OCI-LY7 (cell line): ENCODE data around the gene RHOG. TPM values are rescaled to one million over a fixed set of nuclear protein-coding genes. Genes with fewer than 3 reads are reported as not detected.

Source experiments
- BruUV-seq: library from RNA; stranded (reverse); fragments of 400-500 nt; replicated peaks from 2 replicates; lab custom pipeline; 2021; lab: Mats Ljungman, UMichigan
- CTCF ChIA-PET: fragments of 300-600 bp; sonication (Branson Sonifier 250); formaldehyde crosslinking; loops from one replicate; lab custom pipeline; 2022; ENCODE audit warnings: antibody characterized with exemption; ENCODE audit not compliant: unreplicated experiment; lab: Charles Lee
- POLR2A ChIA-PET: fragments of 300-600 bp; sonication (Branson Sonifier 250); formaldehyde crosslinking; loops from one replicate; lab custom pipeline; 2022; ENCODE audit warnings: antibody characterized with exemption; lab: Charles Lee
- DNase-seq: peaks from one replicate; pipeline ENCODE4 v3.0.0-alpha.2; 2015; ENCODE audit warnings: low spot score
- H2AFZ ChIP-seq: fragments of 200-600 bp; sonication (generic), shearing (Covaris generic); 2 replicates; pipeline ENCODE4 v1.6.1; 2014; ENCODE audit warnings: mild to moderate bottlenecking, antibody characterized with exemption, low read length, moderate library complexity
- H3K27ac ChIP-seq: fragments of 200-600 bp; sonication (generic); 2 replicates; pipeline ENCODE4 v1.5.1; 2014; ENCODE audit warnings: mixed run types, low read depth, mild to moderate bottlenecking, moderate library complexity, low read length, inconsistent platforms; ENCODE audit not compliant: poor library complexity, severe bottlenecking
- H3K36me3 ChIP-seq: fragments of 200-600 bp; sonication (generic); 2 replicates; pipeline ENCODE4 v1.6.1; 2014; ENCODE audit warnings: mild to moderate bottlenecking, antibody characterized with exemption, low read length, moderate library complexity, mixed read lengths; ENCODE audit not compliant: insufficient read depth
- H3K4me1 ChIP-seq: fragments of 200-600 bp; sonication (generic); 2 replicates; pipeline ENCODE4 v1.5.1; 2014; ENCODE audit warnings: mild to moderate bottlenecking, low read length; ENCODE audit not compliant: insufficient read depth, poor library complexity, severe bottlenecking
- H3K4me2 ChIP-seq: fragments of 200-600 bp; sonication (generic); 2 replicates; pipeline ENCODE4 v1.6.1; 2014; ENCODE audit warnings: mild to moderate bottlenecking, low read length
- H3K4me3 ChIP-seq: fragments of 200-600 bp; sonication (generic); 2 replicates; pipeline ENCODE4 v1.5.1; 2014; ENCODE audit warnings: mild to moderate bottlenecking, low read depth, low read length; ENCODE audit not compliant: poor library complexity, severe bottlenecking
- H3K79me2 ChIP-seq: fragments of 200-600 bp; sonication (generic); 2 replicates; pipeline ENCODE4 v1.6.1; 2016; ENCODE audit warnings: low read depth, mild to moderate bottlenecking, low read length, moderate library complexity, mixed read lengths; ENCODE audit not compliant: insufficient read depth
- H3K9me2 ChIP-seq: fragments of 200-600 bp; sonication (generic); 2 replicates; pipeline ENCODE4 v1.6.1; 2016; ENCODE audit warnings: mild to moderate bottlenecking, low read length, mixed read lengths; ENCODE audit not compliant: insufficient read depth
- H3K9me3 ChIP-seq: fragments of 200-600 bp; sonication (generic); 2 replicates; pipeline ENCODE4 v1.6.1; 2014; ENCODE audit warnings: mild to moderate bottlenecking, mixed run types, low read length, mixed read lengths
- H4K20me1 ChIP-seq: fragments of 200-600 bp; sonication (generic); 2 replicates; pipeline ENCODE4 v1.6.1; 2014; ENCODE audit warnings: mild to moderate bottlenecking, antibody characterized with exemption, low read length, moderate library complexity, mixed read lengths; ENCODE audit not compliant: insufficient read depth
- CTCF ChIP-seq: fragments of 200-600 bp; sonication (generic); conservative IDR thresholded peaks from 2 replicates; pipeline ENCODE4 v1.5.1; 2014; ENCODE audit warnings: mild to moderate bottlenecking, antibody characterized with exemption, low read length, moderate library complexity, mixed read lengths
- EZH2phosphoT487 ChIP-seq: fragments of 200-600 bp; sonication (generic); IDR thresholded peaks from 2 replicates; pipeline ENCODE4 v1.6.1; 2018; ENCODE audit warnings: low read depth, borderline replicate concordance, mild to moderate bottlenecking, mixed run types, antibody characterized with exemption, low read length, moderate library complexity, mixed read lengths
- intact Hi-C: fragments of 100-400 bp; cut with micrococcal nuclease; formaldehyde crosslinking; loops from one replicate; pipeline ENCODE4 v1.10.0; 2022; ENCODE audit not compliant: unreplicated experiment
- total RNA-seq, 2 experiments: library from RNA; depleted of rRNA in 1 of 2; stranded (reverse); fragments of >200 nt in 1 of 2; shearing (Covaris generic) in 1 of 2; gene quantifications; 2 replicates each; pipeline ENCODE4 v1.2.3, GENCODE V29; 2014 to 2022

Gene RHOG
- total RNA-seq, 2 experiments from 2014 or later = 26.2 to 57.8 TPM

- Histone ChIP-seq H4K20me1 (peaks cover 14% of the 10 kb centered on the region), H3K27ac (no peak overlapping the region), H3K4me1 (peaks cover 28% of the 10 kb centered on the region), H3K9me2 (no peaks in the 10 kb centered on the region), H3K4me3 (no peak overlapping the region), H3K36me3 (peaks cover 16% of the 10 kb centered on the region), H3K4me2 (no peak overlapping the region), H3K9me3 (no peaks in the 10 kb centered on the region), H3K79me2 (peaks cover 24% of the 10 kb centered on the region), H2AFZ (no peak overlapping the region)
- CTCF ChIA-PET = interaction anchor here (0.6 kb wide), 1 partner anchor 42 kb away, joined by 3 read pairs; no protein-coding TSS in a partner anchor
- TF ChIP-seq EZH2phosphoT487 = no peak
- TF ChIP-seq CTCF = no peak
- POLR2A ChIA-PET = interaction anchor here (0.7 kb wide), 1 partner anchor 45 kb away, joined by 7 read pairs; no protein-coding TSS in a partner anchor
- BruUV-seq = no TSS peak
- intact Hi-C loops = no loop called here
- DNase-seq = no peak
Observed at GRCh38 chr11:3799873-3800272, 40.9 kb downstream of the RHOG start.

DNA sequence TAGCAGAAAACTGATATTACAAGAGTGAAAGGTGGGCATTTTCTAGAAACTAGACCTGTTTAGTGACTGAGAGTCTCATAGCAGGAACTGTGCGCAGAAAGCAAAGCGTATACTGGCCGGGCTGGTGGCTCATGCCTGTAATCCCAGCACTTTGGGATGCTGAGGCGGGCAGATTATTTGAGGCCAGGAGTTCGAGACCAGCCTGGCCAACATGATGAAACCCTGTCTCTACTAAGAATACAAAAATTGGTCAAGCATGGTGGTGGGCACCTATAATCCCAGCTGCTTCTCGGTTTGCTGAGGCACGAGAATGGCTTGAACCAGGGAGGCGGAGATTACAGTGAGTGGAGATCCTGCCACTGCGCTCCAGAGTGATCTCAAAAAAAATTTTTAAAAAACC is 41.6 kb downstream of the RHOG start:
- BruUV-seq = no TSS peak
- H3K9me3 ChIP-seq = no peaks in the 10 kb centered on the region
- no peak for DNase-seq
- H3K36me3 ChIP-seq = peaks cover 23% of the 10 kb centered on the region
- H3K4me3 ChIP-seq = no peak overlapping the region
- TF ChIP-seq CTCF (no peak), EZH2phosphoT487 (no peak)
- H4K20me1 ChIP-seq = peaks cover 14% of the 10 kb centered on the region
- ChIA-PET POLR2A (interaction anchor here (0.6 to 1.5 kb wide), 4 partner anchors 9 to 127 kb away, joined by 3 to 7 read pairs (median 5); no protein-coding TSS in a partner anchor), CTCF (no interaction called here)
- H3K27ac ChIP-seq = no peak overlapping the region
- peak overlapping the region; percentile 98; the same call in 1 of the 2 replicates for H3K4me2 ChIP-seq
- intact Hi-C loops = no loop called here
- peaks cover 32% of the 10 kb centered on the region for H3K79me2 ChIP-seq
- no peak overlapping the region for H2AFZ ChIP-seq
- no peaks in the 10 kb centered on the region for H3K9me2 ChIP-seq
- peaks cover 29% of the 10 kb centered on the region for H3K4me1 ChIP-seq
